MM.1S (cell line): ENCODE measurements around the gene LNP1.

Experiments used
- DNase-seq: peaks from one replicate; pipeline ENCODE4 v3.0.0-alpha.2; 2015
- H2AFZ ChIP-seq: fragments of 300-600 bp; sonication (generic); 2 replicates; pipeline ENCODE4 v1.6.0; 2016; ENCODE audit warnings: antibody characterized with exemption, low read length
- H3F3A ChIP-seq: fragments of 300-600 bp; sonication (generic); 2 replicates; pipeline ENCODE4 v1.6.1; 2016; ENCODE audit warnings: mild to moderate bottlenecking, antibody characterized with exemption, low read length, moderate library complexity, mixed read lengths; ENCODE audit not compliant: insufficient read depth
- H3K27ac ChIP-seq: fragments of 300-600 bp; sonication (generic); 2 replicates; pipeline ENCODE4 v1.5.1; 2016; ENCODE audit warnings: mild to moderate bottlenecking, low read length
- H3K27me3 ChIP-seq: fragments of 300-600 bp; sonication (generic); replicated peaks from 2 replicates; pipeline ENCODE4 v1.6.0; 2016; ENCODE audit warnings: low read length; ENCODE audit not compliant: insufficient read depth
- H3K36me3 ChIP-seq: fragments of 300-600 bp; sonication (generic); replicated peaks from 2 replicates; pipeline ENCODE4 v1.6.1; 2016; ENCODE audit warnings: mild to moderate bottlenecking, low read length, mixed read lengths; ENCODE audit not compliant: insufficient read depth
- H3K4me1 ChIP-seq: fragments of 300-600 bp; sonication (generic); 2 replicates; pipeline ENCODE4 v1.6.1; 2016; ENCODE audit warnings: low read length, mixed read lengths
- H3K4me2 ChIP-seq: fragments of 300-600 bp; sonication (generic); 2 replicates; pipeline ENCODE4 v1.6.0; 2016; ENCODE audit warnings: low read depth, low read length
- H3K4me3 ChIP-seq: fragments of 300-600 bp; sonication (generic); 2 replicates; pipeline ENCODE4 v1.5.1; 2016; ENCODE audit warnings: low read length, mixed read lengths
- H3K79me2 ChIP-seq: fragments of 300-600 bp; sonication (generic); 2 replicates; pipeline ENCODE4 v1.6.1; 2016; ENCODE audit warnings: mixed run types, low read length, mixed read lengths
- H3K9ac ChIP-seq: fragments of 300-600 bp; sonication (generic); 2 replicates; pipeline ENCODE4 v1.6.1; 2016; ENCODE audit warnings: low read length, mixed read lengths
- H3K9me2 ChIP-seq: fragments of 300-600 bp; sonication (generic); replicated peaks from 2 replicates; pipeline ENCODE4 v1.6.1; 2016; ENCODE audit warnings: mild to moderate bottlenecking, low read length, mixed read lengths; ENCODE audit not compliant: insufficient read depth
- H3K9me3 ChIP-seq: fragments of 300-600 bp; sonication (generic); replicated peaks from 2 replicates; pipeline ENCODE4 v1.6.1; 2016; ENCODE audit warnings: mild to moderate bottlenecking, low read length, mixed read lengths; ENCODE audit not compliant: insufficient read depth
- H4K20me1 ChIP-seq: fragments of 300-600 bp; sonication (generic); 2 replicates; pipeline ENCODE4 v1.6.1; 2016; ENCODE audit warnings: mild to moderate bottlenecking, low read length, moderate library complexity, mixed read lengths; ENCODE audit not compliant: insufficient read depth
- CTCF ChIP-seq: fragments of 300-600 bp; sonication (generic); IDR thresholded peaks from 2 replicates; pipeline ENCODE4 v1.5.1; 2016; ENCODE audit warnings: antibody characterized with exemption, low read length, mixed read lengths
- EZH2 ChIP-seq: fragments of 300-600 bp; sonication (generic); optimal IDR thresholded peaks from 2 replicates; pipeline ENCODE3; 2017; ENCODE audit warnings: low read depth, mild to moderate bottlenecking, antibody characterized with exemption, low read length, mixed read lengths
- EZH2phosphoT487 ChIP-seq: fragments of 300-600 bp; sonication (generic); IDR thresholded peaks from 2 replicates; pipeline ENCODE4 v1.6.1; 2018; ENCODE audit warnings: antibody characterized with exemption, low read length

LNP1 gene

DNA sequence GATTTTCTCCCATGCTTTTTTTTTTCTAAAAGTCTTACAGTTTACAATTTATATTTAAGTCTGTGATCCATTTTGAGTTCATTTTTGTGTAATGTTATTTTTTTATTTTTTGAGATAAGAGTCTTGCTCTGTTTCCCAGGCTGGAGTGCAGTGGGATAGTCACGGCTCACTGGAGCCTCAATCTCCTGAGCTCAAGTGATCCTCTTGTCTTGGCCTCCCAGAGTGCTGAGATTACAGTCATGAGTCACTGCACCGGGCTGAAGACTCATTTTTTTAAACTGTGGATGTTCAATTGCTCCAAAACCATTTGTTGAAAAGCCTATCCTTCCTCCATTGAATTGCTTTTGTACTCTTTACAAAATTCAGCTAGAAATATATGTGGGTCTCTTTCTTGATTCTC, 19.5 kb downstream of the LNP1 start:
- Histone ChIP-seq H3F3A (no peaks in the 10 kb centered on the region), H3K4me3 (no peak overlapping the region), H3K36me3 (no peaks in the 10 kb centered on the region), H3K4me1 (no peaks in the 10 kb centered on the region), H3K9ac (no peak overlapping the region), H3K79me2 (no peaks in the 10 kb centered on the region), H4K20me1 (no peaks in the 10 kb centered on the region), H3K9me2 (no peaks in the 10 kb centered on the region), H3K27me3 (no peaks in the 10 kb centered on the region), H3K27ac (no peak overlapping the region), H2AFZ (no peak overlapping the region), H3K9me3 (no peaks in the 10 kb centered on the region), H3K4me2 (no peak overlapping the region)
- no peak for DNase-seq
- TF ChIP-seq CTCF (no peak), EZH2phosphoT487 (no peak)

DNA sequence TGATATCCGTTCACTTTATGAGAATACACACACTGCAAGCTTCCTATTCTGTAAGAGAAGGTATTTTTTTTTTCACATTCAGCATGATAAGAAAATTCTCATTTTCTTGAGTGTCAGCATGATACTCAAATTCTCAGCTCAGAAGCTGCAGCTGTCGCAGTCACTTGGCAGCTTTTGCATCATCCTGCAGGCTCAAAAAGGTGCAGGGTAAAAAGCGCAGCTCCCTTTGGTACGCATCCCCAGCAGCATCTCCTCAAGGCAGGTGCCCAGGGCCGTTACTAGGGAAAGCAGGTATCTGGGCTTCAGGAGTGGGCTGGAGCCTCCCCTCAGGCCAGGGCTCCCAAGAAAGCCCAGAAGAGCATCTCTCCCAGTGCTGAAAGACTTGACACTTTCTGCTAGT, 22.3 kb downstream of the LNP1 start:
- H3K4me3 ChIP-seq, result no peak overlapping the region
- no peaks in the 10 kb centered on the region for H3K79me2 ChIP-seq
- no peak overlapping the region for H3K9ac ChIP-seq
- H2AFZ ChIP-seq, result no peak overlapping the region
- no peak overlapping the region for H3K27ac ChIP-seq
- H3K4me1 ChIP-seq, result no peaks in the 10 kb centered on the region
- TF ChIP-seq EZH2phosphoT487 (no peak), EZH2 (no peak), CTCF (no peak)
- H3K27me3 ChIP-seq, result no peaks in the 10 kb centered on the region
- no peaks in the 10 kb centered on the region for H3K9me3 ChIP-seq
- DNase-seq, result no peak
- no peak overlapping the region for H3K4me2 ChIP-seq
- H3F3A ChIP-seq, result no peaks in the 10 kb centered on the region
- no peaks in the 10 kb centered on the region for H3K36me3 ChIP-seq
- H4K20me1 ChIP-seq, result no peaks in the 10 kb centered on the region
- H3K9me2 ChIP-seq, result no peaks in the 10 kb centered on the region

- Histone ChIP-seq H3K9me3 (no peaks in the 10 kb centered on the region), H3K36me3 (no peaks in the 10 kb centered on the region), H2AFZ (no peak overlapping the region), H3K9me2 (no peaks in the 10 kb centered on the region), H3K4me1 (no peaks in the 10 kb centered on the region), H4K20me1 (no peaks in the 10 kb centered on the region), H3K4me2 (no peak overlapping the region), H3K27ac (no peak overlapping the region), H3K9ac (no peak overlapping the region), H3F3A (no peaks in the 10 kb centered on the region), H3K27me3 (no peaks in the 10 kb centered on the region), H3K79me2 (no peaks in the 10 kb centered on the region), H3K4me3 (no peak overlapping the region)
- TF ChIP-seq CTCF (no peak), EZH2phosphoT487 (no peak), EZH2 (no peak)
- no peak for DNase-seq
Measured at GRCh38 chr3:100424261-100424660, 22.9 kb downstream of the LNP1 start.

DNA sequence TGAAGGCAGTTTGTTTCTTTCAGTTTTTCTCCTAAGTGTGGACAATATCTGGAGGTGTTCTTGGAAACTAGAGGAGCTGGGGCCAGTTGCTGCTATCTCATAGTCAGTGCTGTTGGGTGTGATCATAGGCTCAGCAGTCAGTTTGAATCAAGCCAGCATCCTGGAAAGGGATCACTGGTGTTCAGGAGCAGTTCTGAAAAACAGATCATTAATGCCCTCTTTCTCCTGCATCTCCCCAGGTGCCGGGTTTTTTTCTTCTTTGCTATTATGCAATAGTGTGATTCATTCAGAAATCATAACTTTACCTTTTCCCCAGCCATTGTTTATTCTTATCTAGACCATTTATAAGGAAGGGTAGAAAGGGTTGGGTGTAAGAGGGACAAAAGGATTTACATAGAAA, 24.0 kb downstream of the LNP1 start:
- TF ChIP-seq EZH2phosphoT487 (no peak), EZH2 (no peak), CTCF (no peak)
- no peak overlapping the region for H3K9ac ChIP-seq
- DNase-seq, result no peak
- no peaks in the 10 kb centered on the region for H3K9me2 ChIP-seq
- no peak overlapping the region for H3K4me2 ChIP-seq
- no peak overlapping the region for H2AFZ ChIP-seq
- no peaks in the 10 kb centered on the region for H3K36me3 ChIP-seq
- no peaks in the 10 kb centered on the region for H3K27me3 ChIP-seq
- H3K4me3 ChIP-seq, result no peak overlapping the region
- no peaks in the 10 kb centered on the region for H3F3A ChIP-seq
- H3K4me1 ChIP-seq, result no peaks in the 10 kb centered on the region
- H3K79me2 ChIP-seq, result no peaks in the 10 kb centered on the region
- H3K27ac ChIP-seq, result no peak overlapping the region
- no peaks in the 10 kb centered on the region for H3K9me3 ChIP-seq
- no peaks in the 10 kb centered on the region for H4K20me1 ChIP-seq
